Esophagus squamous epithelium (tissue), 5 donors: ENCODE data around the gene CD47. TPM values are rescaled to one million over a fixed set of nuclear protein-coding genes. Genes with fewer than 3 reads are reported as not detected.

ENCODE experiments used
- DNase-seq: peaks from one replicate; lab custom pipeline; 2025; lab: John Stamatoyannopoulos, UW
- H3K27ac ChIP-seq, 4 donors: fragments of 200-600 bp; sonication (generic); one replicate each; pipeline ENCODE4 v1.5.1; 2016 to 2019; ENCODE audit warnings: mild to moderate bottlenecking in 1 of 4
- H3K27me3 ChIP-seq, 4 donors: fragments of 200-600 bp; sonication (generic); 1 replicate in 3 of 4; 2 replicates in 1 of 4; pipeline versions ENCODE4 v1.5.1 to v1.6.0; 2017 to 2021; ENCODE audit warnings: antibody characterized with exemption in 1 of 4
- H3K36me3 ChIP-seq, 3 donors: fragments of 200-600 bp; sonication (generic); one replicate each; pipeline ENCODE4 v1.5.1; 2016 to 2019
- H3K4me1 ChIP-seq, 3 donors: fragments of 200-600 bp; sonication (generic); one replicate each; pipeline ENCODE4 v1.5.1; 2017 to 2019
- H3K4me3 ChIP-seq, 4 donors: fragments of 200-600 bp; sonication (generic); 1 replicate in 3 of 4; 2 replicates in 1 of 4; pipeline ENCODE4 v1.5.1; 2016 to 2019; ENCODE audit warnings: mild to moderate bottlenecking in 2 of 4, moderate library complexity in 1 of 4
- H3K9me3 ChIP-seq, 3 donors: fragments of 200-600 bp; sonication (generic); one replicate each; pipeline ENCODE4 v1.5.1; 2016 to 2019
- POLR2A ChIP-seq, 4 donors: fragments of 450-650 bp; IDR thresholded peaks; one replicate each; pipeline ENCODE4 v1.6.1; 2017; ENCODE audit warnings: antibody characterized with exemption in 4 of 4, mild to moderate bottlenecking in 4 of 4, moderate library complexity in 3 of 4
- WGBS, 2 donors: methylation state at CpG; one replicate each; pipeline ENCODE4 v1.1.5; 2018; 5-methylcytosine and 5-hydroxymethylcytosine counted together
- intact Hi-C: fragments of 100-400 bp; cut with DNase I; formaldehyde crosslinking; loops from one replicate; pipeline ENCODE4 v1.15.0; 2022
- total RNA-seq, 4 donors: library from RNA; depleted of rRNA; stranded (reverse); fragments of >200 nt; gene quantifications; one replicate each; pipeline ENCODE4 v1.1.0, GENCODE V29; 2016
- TF ChIP-seq, protein P1 (sequence below), 6 experiments: fragments of 450-650 bp in 4 of 6; fragments of 200-600 bp in 2 of 6; sonication (generic) in 2 of 6; IDR thresholded peaks; one replicate each; pipeline ENCODE4 v1.5.1; 2016 to 2019; ENCODE audit warnings: antibody characterized with exemption in 6 of 6, mild to moderate bottlenecking in 4 of 6, moderate library complexity in 4 of 6
- donor health status: DM: yes; HTN: yes; CAD: no.

Gene CD47
- total RNA-seq, 4 donors from 2014 or later: 79.0 to 177 (median 115) TPM

DNA sequence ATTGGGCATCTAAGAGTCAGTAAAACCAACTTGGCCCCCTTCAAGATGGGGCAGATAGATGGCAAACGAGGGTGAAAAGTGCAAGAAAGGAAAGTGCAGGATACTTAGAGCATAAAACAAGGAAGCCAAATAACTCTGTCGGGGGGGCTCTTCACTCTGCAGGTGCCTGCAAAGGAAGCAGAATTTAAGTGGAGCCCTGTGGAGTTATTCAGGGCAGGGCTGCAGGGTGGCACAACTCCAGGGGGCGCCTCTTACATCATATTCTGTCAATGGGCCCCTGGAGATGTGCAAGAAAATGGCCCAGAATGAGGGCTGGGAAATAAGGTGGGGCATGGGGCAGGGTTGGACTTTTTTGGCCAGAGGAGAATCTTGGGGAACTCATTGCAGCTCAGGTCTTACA lies 69.7 kb downstream of the CD47 start:
- no peaks in the 10 kb centered on the region for H3K36me3 ChIP-seq
- intact Hi-C loops: no loop called here
- no peak overlapping the region for H3K4me3 ChIP-seq
- H3K9me3 ChIP-seq: no peaks in the 10 kb centered on the region
- WGBS, 2 donors: 70 to 77% methylated on average over 3 of the region's 3 CpGs
- no peak overlapping the region for H3K27ac ChIP-seq
- peaks cover 0 to 37% (median 8%) of the 10 kb centered on the region in 3 donors for H3K4me1 ChIP-seq
- no peak for TF ChIP-seq POLR2A (IDR thresholded peaks at IDR 0.05)
- TF ChIP-seq, protein P1, sequence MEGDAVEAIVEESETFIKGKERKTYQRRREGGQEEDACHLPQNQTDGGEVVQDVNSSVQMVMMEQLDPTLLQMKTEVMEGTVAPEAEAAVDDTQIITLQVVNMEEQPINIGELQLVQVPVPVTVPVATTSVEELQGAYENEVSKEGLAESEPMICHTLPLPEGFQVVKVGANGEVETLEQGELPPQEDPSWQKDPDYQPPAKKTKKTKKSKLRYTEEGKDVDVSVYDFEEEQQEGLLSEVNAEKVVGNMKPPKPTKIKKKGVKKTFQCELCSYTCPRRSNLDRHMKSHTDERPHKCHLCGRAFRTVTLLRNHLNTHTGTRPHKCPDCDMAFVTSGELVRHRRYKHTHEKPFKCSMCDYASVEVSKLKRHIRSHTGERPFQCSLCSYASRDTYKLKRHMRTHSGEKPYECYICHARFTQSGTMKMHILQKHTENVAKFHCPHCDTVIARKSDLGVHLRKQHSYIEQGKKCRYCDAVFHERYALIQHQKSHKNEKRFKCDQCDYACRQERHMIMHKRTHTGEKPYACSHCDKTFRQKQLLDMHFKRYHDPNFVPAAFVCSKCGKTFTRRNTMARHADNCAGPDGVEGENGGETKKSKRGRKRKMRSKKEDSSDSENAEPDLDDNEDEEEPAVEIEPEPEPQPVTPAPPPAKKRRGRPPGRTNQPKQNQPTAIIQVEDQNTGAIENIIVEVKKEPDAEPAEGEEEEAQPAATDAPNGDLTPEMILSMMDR (IDR thresholded peaks at IDR 0.05): no peak
- DNase-seq: no peak
- H3K27me3 ChIP-seq: no peaks in the 10 kb centered on the region

DNA sequence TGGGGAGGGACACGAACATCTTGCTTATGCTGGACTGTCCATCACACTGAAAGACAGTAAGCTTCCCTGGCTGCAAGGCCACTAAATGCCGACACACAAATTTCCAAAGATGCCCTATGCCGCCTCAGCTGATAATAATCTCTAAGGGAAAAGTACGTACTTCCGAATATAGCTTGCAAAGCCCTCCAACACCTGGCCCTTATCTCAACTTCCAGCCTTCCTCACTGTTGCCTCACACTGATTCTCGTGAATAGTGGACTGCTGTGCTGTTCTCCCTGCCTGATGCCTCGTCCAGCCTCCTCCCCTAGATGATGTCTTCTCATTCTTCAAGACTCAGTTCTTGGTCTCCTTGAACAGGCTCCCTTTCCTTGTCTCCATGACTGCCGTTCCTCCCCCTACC lies 72.3 kb downstream of the CD47 start:
- Histone ChIP-seq H3K36me3 (no peaks in the 10 kb centered on the region), H3K4me1 (peaks cover 0 to 23% (median 8%) of the 10 kb centered on the region in 3 donors), H3K4me3 (no peak overlapping the region), H3K27me3 (no peaks in the 10 kb centered on the region), H3K27ac (no peak overlapping the region), H3K9me3 (no peaks in the 10 kb centered on the region)
- no peak for TF ChIP-seq POLR2A (IDR thresholded peaks at IDR 0.05)
- TF ChIP-seq, protein P1 (IDR thresholded peaks at IDR 0.05): no peak
- intact Hi-C loops: no loop called here
- WGBS, 2 donors: 62 to 69% methylated on average over 8 of the region's 8 CpGs
- DNase-seq: no peak

DNA sequence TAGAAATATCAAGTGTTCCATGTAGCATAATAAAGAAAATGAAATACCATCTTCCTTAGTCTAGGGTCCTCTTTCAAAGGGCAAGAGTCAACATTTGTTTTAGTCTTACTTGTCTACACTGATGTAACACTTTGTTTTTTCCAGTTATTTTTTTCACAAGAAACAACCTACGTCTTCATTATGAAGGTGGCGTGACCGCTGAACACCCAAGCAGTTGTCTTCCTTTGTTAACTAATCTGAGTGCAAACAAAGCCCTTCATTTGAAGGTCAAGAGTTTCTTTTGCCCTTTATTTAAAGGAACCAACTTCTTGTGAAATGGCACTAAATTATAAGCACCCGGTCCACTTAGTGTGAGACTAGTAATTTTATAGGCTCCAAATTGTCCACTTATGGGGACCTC lies 73.2 kb downstream of the CD47 start:
- Histone ChIP-seq H3K4me1 (peaks cover 0 to 14% (median 8%) of the 10 kb centered on the region in 3 donors), H3K4me3 (no peak overlapping the region), H3K27ac (no peak overlapping the region), H3K9me3 (no peaks in the 10 kb centered on the region), H3K36me3 (no peaks in the 10 kb centered on the region), H3K27me3 (no peaks in the 10 kb centered on the region)
- WGBS, 2 donors: 77 to 80% methylated on average over 4 of the region's 4 CpGs
- TF ChIP-seq POLR2A (IDR thresholded peaks at IDR 0.05): no peak
- TF ChIP-seq, protein P1 (IDR thresholded peaks at IDR 0.05): no peak
- DNase-seq: no peak
- intact Hi-C loops: no loop called here

DNA sequence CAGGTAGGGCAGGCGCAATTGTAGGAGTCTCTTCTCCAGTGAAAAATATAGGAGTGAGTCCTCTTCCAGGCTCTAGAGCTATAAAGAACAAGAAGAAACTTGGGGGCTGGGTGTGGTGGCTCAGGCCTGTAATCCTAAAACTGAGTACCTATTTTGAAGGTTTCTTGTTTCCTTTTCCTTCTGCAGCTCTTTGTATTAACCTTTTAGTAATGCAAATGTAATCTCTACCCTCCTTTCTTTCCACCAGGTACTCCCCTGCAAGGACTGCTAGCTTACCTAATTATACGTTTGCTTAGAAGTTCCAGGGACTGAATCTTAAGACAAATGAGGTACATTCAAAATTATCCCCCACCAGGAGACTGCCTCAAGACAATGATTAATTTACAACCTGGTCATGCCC lies 75.9 kb downstream of the CD47 start:
- H3K4me1 ChIP-seq: no peaks in the 10 kb centered on the region
- no peak overlapping the region for H3K27ac ChIP-seq
- H3K9me3 ChIP-seq: no peaks in the 10 kb centered on the region
- intact Hi-C loops: no loop called here
- no peak for TF ChIP-seq POLR2A (IDR thresholded peaks at IDR 0.05)
- TF ChIP-seq, protein P1 (IDR thresholded peaks at IDR 0.05): no peak
- H3K27me3 ChIP-seq: no peaks in the 10 kb centered on the region
- no peak for DNase-seq
- WGBS, 2 donors: 90 to 96% methylated on average over 2 of the region's 2 CpGs
- no peaks in the 10 kb centered on the region for H3K36me3 ChIP-seq
- H3K4me3 ChIP-seq: no peak overlapping the region

DNA sequence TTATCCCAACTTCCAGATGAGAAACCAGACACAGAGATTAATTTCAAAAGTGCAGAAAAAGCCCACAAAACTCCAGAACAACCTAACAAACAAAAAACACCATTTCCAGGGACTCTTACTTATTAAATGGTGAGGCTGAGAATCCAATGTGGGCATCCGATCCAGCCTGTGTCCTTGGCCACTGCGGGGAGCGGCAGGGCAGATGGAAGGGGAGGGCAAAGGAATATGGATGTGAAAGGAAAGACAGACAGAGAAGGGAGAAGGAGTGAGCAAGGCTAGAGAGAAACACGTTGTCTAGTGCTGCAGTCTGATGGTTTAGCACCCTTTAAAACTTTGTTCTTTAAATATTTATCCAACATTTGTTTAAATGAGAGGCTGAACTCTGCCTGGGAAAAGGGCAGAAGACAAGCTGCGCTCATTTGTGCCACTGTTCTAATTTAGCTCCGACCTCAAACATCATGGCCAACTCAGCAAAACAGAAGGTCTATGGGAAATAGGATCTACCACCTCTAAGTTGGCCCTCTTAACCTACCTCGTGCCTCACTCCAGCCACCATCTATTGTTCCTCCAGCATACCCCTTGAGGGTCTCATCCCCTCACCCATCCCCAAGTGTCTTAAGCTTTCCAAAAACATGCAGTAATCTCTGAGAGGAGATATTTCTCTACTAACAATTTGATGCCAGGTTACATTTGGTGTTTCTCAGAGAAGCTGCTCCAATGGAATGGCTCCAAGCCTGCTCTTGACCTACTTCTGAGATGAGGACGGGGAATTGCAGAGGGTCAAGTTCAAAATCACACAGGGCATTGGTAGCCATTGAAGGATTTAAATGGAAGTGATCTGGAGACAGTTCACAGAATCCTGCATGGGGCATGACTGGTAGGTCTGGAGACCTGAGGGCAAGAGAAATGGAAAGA lies 77.4 kb downstream of the CD47 start:
- Histone ChIP-seq H3K4me1 (peaks cover 0 to 9% (median 0%) of the 10 kb centered on the region in 3 donors), H3K36me3 (no peaks in the 10 kb centered on the region), H3K27me3 (no peaks in the 10 kb centered on the region), H3K4me3 (no peak overlapping the region), H3K27ac (no peak overlapping the region), H3K9me3 (no peaks in the 10 kb centered on the region)
- TF ChIP-seq POLR2A (IDR thresholded peaks at IDR 0.05): no peak
- TF ChIP-seq, protein P1 (IDR thresholded peaks at IDR 0.05): no peak
- intact Hi-C loops: no loop called here
- DNase-seq: no peak
- 76 to 85% methylated on average over 8 of the region's 8 CpGs for WGBS, 2 donors
